Cardiac fibroblast (primary cell): ENCODE measurements around the gene PPP2R2D.

Source experiments
- DNase-seq, 2 donors: peaks; one replicate each; pipeline versions ENCODE4 v3.0.0 to v3.0.0-alpha.2; 2010; ENCODE audit warnings: low read depth in 2 of 2
- H3K4me3 ChIP-seq, 2 donors: replicated peaks in 1 of 2; 1 replicate in 1 of 2; 2 replicates in 1 of 2; pipeline ENCODE4 v1.5.1; 2011; ENCODE audit warnings: low read depth in 2 of 2, low read length in 2 of 2, mild to moderate bottlenecking in 2 of 2, moderate library complexity in 1 of 2
- CTCF ChIP-seq: IDR thresholded peaks from one replicate; pipeline ENCODE4 v1.5.1; 2011; ENCODE audit warnings: low read depth, mild to moderate bottlenecking, low read length, inconsistent platforms

PPP2R2D gene

GRCh38 chr10:131955591-131956340, 55.0 kb downstream of the PPP2R2D start:
- no peak overlapping the region for H3K4me3 ChIP-seq
- TF ChIP-seq CTCF = no peak
- no peak for DNase-seq

GRCh38 chr10:131959841-131960240, 59.0 kb downstream of the PPP2R2D start:
- TF ChIP-seq CTCF = no peak
- H3K4me3 ChIP-seq = no peak overlapping the region

GRCh38 chr10:131960631-131961046, 59.8 kb downstream of the PPP2R2D start:
- no peak for TF ChIP-seq CTCF
- no peak for DNase-seq

More at GRCh38 chr10:131959841-131960240, 59.0 kb downstream of the PPP2R2D start:
- no peak for DNase-seq

GRCh38 chr10:131961047-131961776, 60.4 kb downstream of the PPP2R2D start:
- TF ChIP-seq CTCF = no peak

More at GRCh38 chr10:131960631-131961046, 59.8 kb downstream of the PPP2R2D start:
- no peak overlapping the region for H3K4me3 ChIP-seq

GRCh38 chr10:131961777-131962662, 61.2 kb downstream of the PPP2R2D start:
- no peak overlapping the region for H3K4me3 ChIP-seq
- DNase-seq = no peak
- no peak for TF ChIP-seq CTCF

More at GRCh38 chr10:131961047-131961776, 60.4 kb downstream of the PPP2R2D start:
- H3K4me3 ChIP-seq = no peak overlapping the region
- DNase-seq = no peak

GRCh38 chr10:131963350-131963749, 62.5 kb downstream of the PPP2R2D start:
- no peak overlapping the region for H3K4me3 ChIP-seq
- no peak for DNase-seq
- no peak for TF ChIP-seq CTCF
